ENCODE data around the gene DLD.

DNA sequence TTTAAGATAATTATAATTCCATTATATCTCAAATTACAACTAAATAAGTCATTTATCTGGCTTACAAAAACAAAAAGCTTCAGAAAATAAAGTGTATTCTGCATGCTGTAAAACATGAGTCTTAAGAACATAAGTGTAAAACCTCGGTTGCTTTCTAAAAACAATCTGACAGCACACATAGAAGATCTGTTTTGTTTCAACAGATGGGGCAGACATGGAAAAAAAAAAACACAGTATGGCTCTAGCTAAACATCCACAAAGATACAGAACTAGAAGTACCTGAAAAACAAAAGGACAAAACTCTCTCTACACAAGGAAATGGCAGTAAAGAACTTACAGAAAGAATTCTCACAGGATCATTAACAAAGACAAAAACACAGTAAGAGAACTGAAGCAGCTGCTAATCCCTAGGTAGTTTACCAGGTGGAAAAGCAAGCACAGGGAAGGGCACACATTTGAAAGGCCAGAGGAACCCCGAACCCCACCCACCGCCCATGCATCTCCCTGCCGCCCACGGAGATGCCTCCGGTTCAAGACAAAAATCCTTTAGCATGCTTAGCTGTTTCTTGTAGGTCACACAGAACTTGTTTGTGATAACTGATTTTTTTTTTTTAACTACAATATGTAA lies 42.5 kb downstream of the DLD start:
- TF ChIP-seq, protein P1, sequence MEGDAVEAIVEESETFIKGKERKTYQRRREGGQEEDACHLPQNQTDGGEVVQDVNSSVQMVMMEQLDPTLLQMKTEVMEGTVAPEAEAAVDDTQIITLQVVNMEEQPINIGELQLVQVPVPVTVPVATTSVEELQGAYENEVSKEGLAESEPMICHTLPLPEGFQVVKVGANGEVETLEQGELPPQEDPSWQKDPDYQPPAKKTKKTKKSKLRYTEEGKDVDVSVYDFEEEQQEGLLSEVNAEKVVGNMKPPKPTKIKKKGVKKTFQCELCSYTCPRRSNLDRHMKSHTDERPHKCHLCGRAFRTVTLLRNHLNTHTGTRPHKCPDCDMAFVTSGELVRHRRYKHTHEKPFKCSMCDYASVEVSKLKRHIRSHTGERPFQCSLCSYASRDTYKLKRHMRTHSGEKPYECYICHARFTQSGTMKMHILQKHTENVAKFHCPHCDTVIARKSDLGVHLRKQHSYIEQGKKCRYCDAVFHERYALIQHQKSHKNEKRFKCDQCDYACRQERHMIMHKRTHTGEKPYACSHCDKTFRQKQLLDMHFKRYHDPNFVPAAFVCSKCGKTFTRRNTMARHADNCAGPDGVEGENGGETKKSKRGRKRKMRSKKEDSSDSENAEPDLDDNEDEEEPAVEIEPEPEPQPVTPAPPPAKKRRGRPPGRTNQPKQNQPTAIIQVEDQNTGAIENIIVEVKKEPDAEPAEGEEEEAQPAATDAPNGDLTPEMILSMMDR (conservative IDR thresholded peaks at IDR 0.05; ENCODE audit: low read length): no peak
- no peak for TF ChIP-seq EZH2phosphoT487 (IDR thresholded peaks at IDR 0.05; ENCODE audit: borderline replicate concordance, low read depth, low read length)
